ENCODE results near the gene LILRB2. TPM values are rescaled to one million over a fixed set of nuclear protein-coding genes. Genes with fewer than 3 reads are reported as not detected.

Gene LILRB2
- total RNA-seq, 2 experiments from 2014 or later: 0.14 to 0.19 TPM

Small RNAs within 50 kb of the gene (microRNA-seq; reads per million reads assigned to microRNA genes)
- not detected for gene MIR4752 (ENCODE audit: borderline microRNAs expressed)

Other genes starting within 250 kb of the LILRB2 start
- gene VSTM1, start 217.2 kb downstream of the LILRB2 start, total RNA-seq: not detected
- gene TARM1, start 199.7 kb downstream of the LILRB2 start, total RNA-seq: not detected
- gene OSCAR, start 180.3 kb downstream of the LILRB2 start, total RNA-seq: under 1 TPM; 0.19 to 0.49 TPM
- 10 to 100 TPM; 51.8 to 66.8 TPM for gene NDUFA3, start 178.3 kb downstream of the LILRB2 start, total RNA-seq
- gene TFPT, start 165.5 kb downstream of the LILRB2 start, total RNA-seq: 1 to 10 TPM; 7.8 to 8.2 TPM
- 10 to 100 TPM; 60.0 to 66.8 TPM for gene PRPF31, start 165.4 kb downstream of the LILRB2 start, total RNA-seq
- 10 to 100 TPM; 30.8 to 42.3 TPM for gene CNOT3, start 143.3 kb downstream of the LILRB2 start, total RNA-seq
- 10 to 100 TPM; 15.5 to 15.8 TPM for gene LENG1, start 121.4 kb downstream of the LILRB2 start, total RNA-seq
- gene TMC4, start 108.0 kb downstream of the LILRB2 start, total RNA-seq: not detected
- 10 to 100 TPM; 10.0 to 13.1 TPM for gene MBOAT7, start 91.5 kb downstream of the LILRB2 start, total RNA-seq
- 10 to 100 TPM; 13.9 to 14.6 TPM for gene TSEN34, start 89.8 kb downstream of the LILRB2 start, total RNA-seq
- 1,000 to 10,000 TPM; 2,006 to 2,016 TPM for gene RPS9, start 80.3 kb downstream of the LILRB2 start, total RNA-seq
- gene LILRB3, start 58.1 kb downstream of the LILRB2 start, total RNA-seq: not detected
- gene LILRA6, start 38.3 kb downstream of the LILRB2 start, total RNA-seq: not detected
- not detected for gene LILRB5, start 23.8 kb downstream of the LILRB2 start, total RNA-seq
- gene LILRA5, start 32.1 kb upstream of the LILRB2 start, total RNA-seq: under 1 TPM in 1 of 2 experiments, not detected in 1; 0.44 TPM
- not detected for gene LILRA4, start 58.1 kb upstream of the LILRB2 start, total RNA-seq
- gene LAIR1, start 83.8 kb upstream of the LILRB2 start, total RNA-seq: 10 to 100 TPM; 15.3 TPM
- gene TTYH1, start 134.4 kb upstream of the LILRB2 start, total RNA-seq: not detected
- 100 to 1,000 TPM; 514 to 558 TPM for gene LENG8, start 168.1 kb upstream of the LILRB2 start, total RNA-seq
- gene LENG9, start 182.7 kb upstream of the LILRB2 start, total RNA-seq: 1 to 10 TPM; 2.3 to 2.7 TPM
- not detected for gene CDC42EP5, start 192.2 kb upstream of the LILRB2 start, total RNA-seq
- not detected for gene LAIR2, start 221.7 kb upstream of the LILRB2 start, total RNA-seq